ENCODE measurements around the gene IGSF23. TPM values are rescaled to one million over a fixed set of nuclear protein-coding genes. Genes with fewer than 3 reads are reported as not detected.

The IGSF23 gene
- total RNA-seq, 3 donors from 2014 or later: not detected

- intact Hi-C loops (cut with DNase I; ENCODE audit: low total_unique reads): no loop called here
- H3K36me3 ChIP-seq: no peaks in the 10 kb centered on the region
- peaks cover 0 to 17% of the 10 kb centered on the region in 2 donors for H3K27me3 ChIP-seq
- no peak overlapping the region for H3K27ac ChIP-seq
- peaks cover 0 to 4% of the 10 kb centered on the region in 2 donors for H3K9me3 ChIP-seq
- no peaks in the 10 kb centered on the region for H3K4me1 ChIP-seq
- H3K4me3 ChIP-seq: no peak overlapping the region
- TF ChIP-seq POLR2A (IDR thresholded peaks at IDR 0.05) (no peak), CTCF (IDR thresholded peaks at IDR 0.05) (no peak), POLR2AphosphoS5 (IDR thresholded peaks at IDR 0.05) (no peak)
- DNase-seq (ENCODE audit: low spot score in 2 of 2): no peak
Measured at GRCh38 chr19:44581288-44581687, 32.1 kb upstream of the IGSF23 start.

- H3K36me3 ChIP-seq: no peaks in the 10 kb centered on the region
- peaks cover 0 to 4% of the 10 kb centered on the region in 2 donors for H3K9me3 ChIP-seq
- intact Hi-C loops (cut with DNase I; ENCODE audit: low total_unique reads): no loop called here
- DNase-seq (ENCODE audit: low spot score in 2 of 2): no peak
- TF ChIP-seq POLR2AphosphoS5 (IDR thresholded peaks at IDR 0.05) (no peak), CTCF (IDR thresholded peaks at IDR 0.05) (peak in 1 of 3 donors; percentile 13), POLR2A (IDR thresholded peaks at IDR 0.05) (no peak)
- H3K27me3 ChIP-seq: peaks cover 0 to 17% of the 10 kb centered on the region in 2 donors
- H3K4me1 ChIP-seq: no peaks in the 10 kb centered on the region
- H3K27ac ChIP-seq: no peak overlapping the region
- no peak overlapping the region for H3K4me3 ChIP-seq
Measured at GRCh38 chr19:44582581-44583265, 30.6 kb upstream of the IGSF23 start.

DNA sequence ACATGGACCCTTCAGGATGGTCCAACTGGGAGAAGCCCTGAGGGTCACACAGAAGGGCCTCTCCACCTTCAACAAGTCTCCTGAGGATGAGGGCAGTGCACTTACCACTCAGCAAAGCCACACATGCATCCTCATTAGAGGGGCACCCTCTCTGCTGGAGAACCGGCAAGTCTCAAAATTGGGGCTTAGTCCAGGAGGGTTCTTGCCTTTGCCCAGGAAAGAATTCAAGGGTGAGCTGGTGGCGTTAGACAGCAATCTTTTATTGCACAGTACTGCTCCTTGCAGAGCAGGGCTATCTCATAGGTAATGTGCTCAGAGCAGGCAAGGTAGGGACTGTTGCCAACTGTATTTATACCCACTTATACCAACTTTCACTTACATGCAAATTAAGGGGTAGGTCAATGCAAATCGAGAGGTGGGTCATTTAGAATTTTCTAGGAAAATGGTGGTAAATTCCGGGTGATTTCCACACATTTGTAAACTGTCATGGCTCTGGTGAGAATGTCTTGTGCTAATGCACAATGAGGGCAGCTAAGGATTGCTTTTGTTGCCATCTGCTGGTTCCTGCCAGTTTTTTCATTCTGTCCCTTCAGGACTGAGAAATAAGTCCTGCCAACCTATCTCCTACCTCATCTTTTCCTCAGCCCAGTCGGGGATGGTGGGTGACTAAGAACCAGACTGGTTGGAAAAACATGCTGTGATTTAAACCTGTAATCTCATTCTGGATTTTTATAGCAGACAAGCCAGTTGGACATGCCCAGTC lies 27.8 kb upstream of the IGSF23 start:
- Histone ChIP-seq H3K4me3 (no peak overlapping the region), H3K9me3 (no peaks in the 10 kb centered on the region), H3K27ac (no peak overlapping the region), H3K36me3 (no peaks in the 10 kb centered on the region), H3K27me3 (peaks cover 0 to 17% of the 10 kb centered on the region in 2 donors), H3K4me1 (no peaks in the 10 kb centered on the region)
- intact Hi-C loops (cut with DNase I; ENCODE audit: low total_unique reads): no loop called here
- no peak for DNase-seq (ENCODE audit: low spot score in 2 of 2)
- TF ChIP-seq POLR2A (IDR thresholded peaks at IDR 0.05): no peak
- TF ChIP-seq CTCF (IDR thresholded peaks at IDR 0.05): no peak
- TF ChIP-seq POLR2AphosphoS5 (IDR thresholded peaks at IDR 0.05): no peak

GRCh38 chr19:44587963-44588770 lies 25.2 kb upstream of the IGSF23 start:
- no peaks in the 10 kb centered on the region for H3K36me3 ChIP-seq
- peaks cover 0 to 11% of the 10 kb centered on the region in 2 donors for H3K27me3 ChIP-seq
- no peaks in the 10 kb centered on the region for H3K9me3 ChIP-seq
- no peak overlapping the region for H3K27ac ChIP-seq
- H3K4me3 ChIP-seq: no peak overlapping the region
- DNase-seq (ENCODE audit: low spot score in 2 of 2): no peak
- no peaks in the 10 kb centered on the region for H3K4me1 ChIP-seq
- intact Hi-C loops (cut with DNase I; ENCODE audit: low total_unique reads): no loop called here
- TF ChIP-seq CTCF (IDR thresholded peaks at IDR 0.05) (no peak), POLR2A (IDR thresholded peaks at IDR 0.05) (no peak), POLR2AphosphoS5 (IDR thresholded peaks at IDR 0.05) (no peak)
